Measurements from ENCODE around the gene LRMDA. TPM values are rescaled to one million over a fixed set of nuclear protein-coding genes. Genes with fewer than 3 reads are reported as not detected.

LRMDA gene
- total and polyA plus RNA-seq, 2 donors (not counting 3 experiments of a cell fraction or from before 2014, with no cell fraction given): 9.7 to 18.0 TPM

DNA sequence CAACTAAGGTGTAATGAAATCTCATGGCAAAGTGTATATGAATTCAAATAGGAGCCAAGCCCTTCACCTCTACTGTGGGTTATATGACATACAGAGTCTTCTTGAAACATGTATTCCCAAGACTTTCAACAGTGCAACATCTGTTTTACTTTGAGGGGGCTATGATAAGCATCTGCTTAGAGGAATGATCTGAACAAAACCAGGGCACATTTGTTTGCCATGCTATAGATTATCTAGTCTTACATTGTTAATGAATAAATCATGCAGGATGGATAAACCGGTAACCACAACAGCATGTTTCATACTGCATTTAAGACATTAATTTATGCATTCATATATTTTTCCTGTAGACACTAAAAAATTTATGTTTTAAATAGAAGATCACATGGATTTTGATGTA is 1021.9 kb downstream of the LRMDA start:
- Histone ChIP-seq H2AFZ (ENCODE audit: low read depth, low read length) (no peak overlapping the region), H3K9me1 (replicated peaks; ENCODE audit: control insufficient read depth, extremely low read depth, insufficient read depth, low read length) (no peaks in the 10 kb centered on the region), H3K36me3 (ENCODE audit: control insufficient read depth in 2 of 2, extremely low read depth in 1 of 2, insufficient read depth in 2 of 2, low read length in 2 of 2) (no peaks in the 10 kb centered on the region), H3K4me1 (ENCODE audit: control insufficient read depth, extremely low read depth, insufficient read depth, low read length) (no peaks in the 10 kb centered on the region), H4K20me1 (replicated peaks; ENCODE audit: control insufficient read depth, extremely low read depth, insufficient read depth, low read length) (no peaks in the 10 kb centered on the region), H3K9ac (replicated peaks; ENCODE audit: extremely low read depth, insufficient read depth, low read length) (no peak overlapping the region), H3K27me3 (ENCODE audit: control insufficient read depth in 2 of 2, insufficient read depth in 2 of 2, low read length in 2 of 2) (no peaks in the 10 kb centered on the region), H3K79me2 (ENCODE audit: control insufficient read depth, insufficient read depth, low read length) (no peaks in the 10 kb centered on the region), H3K9me3 (replicated peaks; ENCODE audit: control insufficient read depth, insufficient read depth, low read length) (no peaks in the 10 kb centered on the region), H3K4me2 (ENCODE audit: insufficient read depth, low read length) (no peak overlapping the region), H3K4me3 (replicated peaks in 1 of 3; ENCODE audit: insufficient read depth in 1 of 3, low read depth in 1 of 3, low read length in 3 of 3) (no peak overlapping the region), H3K27ac (ENCODE audit: insufficient read depth, low read depth, low read length) (no peak overlapping the region)
- dilution Hi-C loops (cut with MboI; ENCODE audit: extremely low pct_ligation_motif_present, low sequenced_read_pairs) (no loop called here), intact Hi-C loops (cut with micrococcal nuclease) (no loop called here)
- POLR2A ChIA-PET: no interaction called here
- no TSS peak for BruUV-seq (replicated peaks)
- DNase-seq (ENCODE audit: low read depth, low spot score): no peak
- FAIRE-seq: no peak
- TF ChIP-seq, protein P1, sequence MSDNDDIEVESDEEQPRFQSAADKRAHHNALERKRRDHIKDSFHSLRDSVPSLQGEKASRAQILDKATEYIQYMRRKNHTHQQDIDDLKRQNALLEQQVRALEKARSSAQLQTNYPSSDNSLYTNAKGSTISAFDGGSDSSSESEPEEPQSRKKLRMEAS (IDR thresholded peaks at IDR 0.05; ENCODE audit: insufficient read depth, insufficient read length): no peak
- TF ChIP-seq EZH2 (IDR thresholded peaks at IDR 0.05; ENCODE audit: borderline replicate concordance, low read depth, low read length, severe bottlenecking) (no peak), MYC (IDR thresholded peaks at IDR 0.05; ENCODE audit: low read depth, low read length) (no peak), FOS (IDR thresholded peaks at IDR 0.05; ENCODE audit: borderline replicate concordance, insufficient read depth, low read length) (no peak), POLR2A (IDR thresholded peaks at IDR 0.05; ENCODE audit: low read depth, low read length) (no peak), POLR2AphosphoS5 (IDR thresholded peaks at IDR 0.05; ENCODE audit: insufficient read depth, low read depth, low read length) (no peak), GATA2 (IDR thresholded peaks at IDR 0.05; ENCODE audit: insufficient read depth, insufficient read length, low read depth, low read length) (no peak), JUN (IDR thresholded peaks at IDR 0.05; ENCODE audit: borderline replicate concordance, insufficient read depth, insufficient read length, low read depth) (no peak)
- TF ChIP-seq, protein P2, sequence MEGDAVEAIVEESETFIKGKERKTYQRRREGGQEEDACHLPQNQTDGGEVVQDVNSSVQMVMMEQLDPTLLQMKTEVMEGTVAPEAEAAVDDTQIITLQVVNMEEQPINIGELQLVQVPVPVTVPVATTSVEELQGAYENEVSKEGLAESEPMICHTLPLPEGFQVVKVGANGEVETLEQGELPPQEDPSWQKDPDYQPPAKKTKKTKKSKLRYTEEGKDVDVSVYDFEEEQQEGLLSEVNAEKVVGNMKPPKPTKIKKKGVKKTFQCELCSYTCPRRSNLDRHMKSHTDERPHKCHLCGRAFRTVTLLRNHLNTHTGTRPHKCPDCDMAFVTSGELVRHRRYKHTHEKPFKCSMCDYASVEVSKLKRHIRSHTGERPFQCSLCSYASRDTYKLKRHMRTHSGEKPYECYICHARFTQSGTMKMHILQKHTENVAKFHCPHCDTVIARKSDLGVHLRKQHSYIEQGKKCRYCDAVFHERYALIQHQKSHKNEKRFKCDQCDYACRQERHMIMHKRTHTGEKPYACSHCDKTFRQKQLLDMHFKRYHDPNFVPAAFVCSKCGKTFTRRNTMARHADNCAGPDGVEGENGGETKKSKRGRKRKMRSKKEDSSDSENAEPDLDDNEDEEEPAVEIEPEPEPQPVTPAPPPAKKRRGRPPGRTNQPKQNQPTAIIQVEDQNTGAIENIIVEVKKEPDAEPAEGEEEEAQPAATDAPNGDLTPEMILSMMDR (IDR thresholded peaks at IDR 0.05; ENCODE audit: extremely low read depth in 1 of 2, insufficient read depth in 1 of 2, low read depth in 1 of 2, low read length in 2 of 2): no peak
- CTCF ChIA-PET: no interaction called here
